ENCODE results near the gene BMP3.

GRCh38 chr4:81106150-81106549 is 75.6 kb downstream of the BMP3 start:
- no peak for TF ChIP-seq TAF1 (IDR thresholded peaks at IDR 0.05; ENCODE audit: borderline replicate concordance, low read depth, low read length)
- TF ChIP-seq ZBTB33 (IDR thresholded peaks at IDR 0.05) = no peak
- TF ChIP-seq CTCF (IDR thresholded peaks at IDR 0.05 in 2 of 3, conservative IDR thresholded peaks at IDR 0.05 in 1 of 3; ENCODE audit: control insufficient read depth in 2 of 3, extremely low read depth in 1 of 3, insufficient read depth in 1 of 3, low read depth in 3 of 3, low read length in 3 of 3) = no peak
- no peak for TF ChIP-seq REST (IDR thresholded peaks at IDR 0.05; ENCODE audit: low read depth, low read length)
- no peak for TF ChIP-seq SMAD1 (IDR thresholded peaks at IDR 0.05; ENCODE audit: low read depth, partially characterized antibody)
- no peak for TF ChIP-seq TARDBP (IDR thresholded peaks at IDR 0.05; ENCODE audit: borderline replicate concordance)
